Subcutaneous abdominal adipose tissue (tissue), 5 donors: ENCODE data around the gene PRICKLE1.

Experiments used
- H3K27ac ChIP-seq: one replicate; pipeline ENCODE4 v1.7.0; 2013; ENCODE audit warnings: low read depth, mild to moderate bottlenecking, inconsistent platforms, low read length, moderate library complexity
- H3K27me3 ChIP-seq, 5 donors: one replicate each; pipeline ENCODE4 v1.7.0; 2013; ENCODE audit warnings: low read length in 5 of 5, inconsistent platforms in 1 of 5; ENCODE audit not compliant: control insufficient read depth in 5 of 5, insufficient read depth in 4 of 5
- H3K36me3 ChIP-seq, 5 donors: one replicate each; pipeline ENCODE4 v1.7.0; 2013; ENCODE audit warnings: low read length in 5 of 5; ENCODE audit not compliant: control insufficient read depth in 5 of 5, insufficient read depth in 5 of 5
- H3K4me1 ChIP-seq, 5 donors: one replicate each; pipeline ENCODE4 v1.7.0; 2013; ENCODE audit warnings: low read length in 5 of 5, mild to moderate bottlenecking in 3 of 5, moderate library complexity in 1 of 5; ENCODE audit not compliant: control insufficient read depth in 5 of 5, insufficient read depth in 5 of 5
- H3K4me3 ChIP-seq, 5 donors: one replicate each; pipeline ENCODE4 v1.7.0; 2013; ENCODE audit warnings: low read length in 5 of 5, low read depth in 1 of 5
- H3K9ac ChIP-seq, 5 donors: one replicate each; pipeline ENCODE4 v1.7.0; 2013; ENCODE audit warnings: low read length in 5 of 5, mild to moderate bottlenecking in 4 of 5, moderate library complexity in 3 of 5
- H3K9me3 ChIP-seq, 5 donors: one replicate each; pipeline ENCODE4 v1.7.0; 2013; ENCODE audit warnings: low read length in 5 of 5; ENCODE audit not compliant: control insufficient read depth in 5 of 5
- donor health status: healthy.
- donor health status: healthy.
- donor health status: healthy.
- donor health status: healthy.
- donor health status: healthy.

The PRICKLE1 gene

DNA sequence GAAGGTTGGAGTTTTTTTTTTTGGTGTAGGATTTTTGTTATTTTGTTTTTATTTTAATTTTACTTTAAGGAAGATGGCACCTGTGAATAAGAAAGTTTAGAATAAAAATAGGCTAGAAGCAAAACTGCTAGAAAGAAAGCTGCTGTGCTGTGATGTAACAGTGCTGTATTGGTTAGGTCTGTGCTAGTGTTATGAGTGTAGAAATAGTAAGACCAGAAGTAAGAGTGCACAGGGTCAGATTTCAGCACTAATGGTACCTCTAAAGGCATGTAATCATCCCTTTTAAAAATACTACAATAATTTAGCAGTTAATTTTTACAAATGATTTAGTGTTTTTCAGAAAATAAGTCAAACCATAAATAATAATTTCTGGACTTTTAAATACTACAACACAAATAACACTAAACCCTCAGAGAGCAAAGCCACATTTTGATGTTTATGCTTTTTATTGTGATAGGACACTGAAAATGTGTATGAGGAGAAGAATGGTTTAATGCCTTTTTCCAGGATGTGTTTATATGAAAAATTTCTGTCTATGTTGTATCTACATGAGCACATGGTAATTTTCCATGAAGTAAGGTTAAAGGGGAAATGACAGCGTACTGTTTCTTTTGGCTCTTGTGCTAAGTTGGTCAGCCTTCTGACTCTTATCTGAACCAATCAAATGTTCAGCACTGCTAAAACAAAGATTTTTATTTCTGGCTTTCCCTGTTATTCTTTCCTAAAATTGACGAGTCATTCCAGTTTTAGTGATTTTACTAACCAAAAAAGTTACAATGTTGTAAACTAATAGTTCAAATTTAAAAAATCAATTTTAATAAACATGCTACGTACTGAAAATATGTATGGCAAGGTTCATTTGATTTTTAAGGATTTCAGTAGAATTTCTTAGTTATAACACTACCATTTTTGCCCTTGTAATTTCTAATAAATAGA lies 167.4 kb downstream of the PRICKLE1 start:
- H3K36me3 ChIP-seq = no peaks in the 10 kb centered on the region
- peaks cover 0 to 16% (median 5%) of the 10 kb centered on the region in 5 donors for H3K4me1 ChIP-seq
- H3K9ac ChIP-seq = peak overlapping the region in 2 of 5 donors; percentile 20 to 66
- H3K4me3 ChIP-seq = peak overlapping the region in 1 of 5 donors; percentile 22
- H3K27me3 ChIP-seq = no peaks in the 10 kb centered on the region
- H3K27ac ChIP-seq = no peak overlapping the region
- H3K9me3 ChIP-seq = no peaks in the 10 kb centered on the region

DNA sequence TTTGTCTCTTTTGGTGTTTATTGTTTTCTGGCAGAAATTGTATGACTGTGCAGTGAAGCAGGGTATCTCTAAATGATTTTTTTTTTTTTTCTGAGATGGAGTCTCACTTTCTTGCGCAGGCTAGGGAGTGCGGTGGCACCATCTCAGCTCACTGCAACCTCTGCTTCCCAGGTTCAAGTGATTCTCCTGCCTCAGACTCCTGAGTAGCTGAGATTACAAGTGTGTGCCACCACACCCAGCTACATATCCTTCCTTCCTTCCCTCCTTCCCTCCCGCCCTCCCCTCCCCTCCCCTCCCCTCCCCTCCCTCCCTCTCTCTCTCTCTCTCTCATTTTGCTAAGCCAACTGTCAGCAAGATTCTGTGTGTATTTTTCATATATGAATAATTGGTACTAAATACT lies 169.2 kb downstream of the PRICKLE1 start:
- Histone ChIP-seq H3K4me3 (no peak overlapping the region), H3K27ac (no peak overlapping the region)

DNA sequence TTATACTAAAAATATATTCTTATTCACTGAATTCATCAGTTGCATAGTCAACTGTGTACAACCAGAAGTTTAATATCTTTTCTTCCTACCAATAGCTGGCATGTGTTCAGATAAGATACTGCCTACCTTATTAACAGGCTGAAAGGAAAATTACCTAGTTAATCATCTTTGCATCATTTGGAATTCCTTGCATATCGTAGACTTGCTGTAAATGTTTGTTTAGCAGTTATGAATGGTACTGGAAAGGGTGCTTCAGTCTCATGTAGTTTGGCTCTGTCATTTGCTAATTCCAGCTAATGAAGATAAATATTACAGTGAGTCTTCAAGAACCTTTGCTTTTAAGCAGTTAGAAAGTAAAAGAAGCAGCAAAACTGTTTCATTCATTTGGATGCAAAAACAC lies 179.2 kb downstream of the PRICKLE1 start:
- no peak overlapping the region for H3K9ac ChIP-seq
- no peaks in the 10 kb centered on the region for H3K27me3 ChIP-seq
- H3K4me1 ChIP-seq = no peaks in the 10 kb centered on the region
- no peaks in the 10 kb centered on the region for H3K9me3 ChIP-seq
- H3K36me3 ChIP-seq = peaks cover 0 to 5% (median 2%) of the 10 kb centered on the region in 5 donors
- H3K4me3 ChIP-seq = no peak overlapping the region
- no peak overlapping the region for H3K27ac ChIP-seq

More for the DNA sequence above, 169.2 kb downstream of the PRICKLE1 start:
- Histone ChIP-seq H3K4me1 (peaks cover 0 to 16% (median 5%) of the 10 kb centered on the region in 5 donors), H3K36me3 (no peaks in the 10 kb centered on the region), H3K27me3 (no peaks in the 10 kb centered on the region), H3K9me3 (no peaks in the 10 kb centered on the region), H3K9ac (no peak overlapping the region)

DNA sequence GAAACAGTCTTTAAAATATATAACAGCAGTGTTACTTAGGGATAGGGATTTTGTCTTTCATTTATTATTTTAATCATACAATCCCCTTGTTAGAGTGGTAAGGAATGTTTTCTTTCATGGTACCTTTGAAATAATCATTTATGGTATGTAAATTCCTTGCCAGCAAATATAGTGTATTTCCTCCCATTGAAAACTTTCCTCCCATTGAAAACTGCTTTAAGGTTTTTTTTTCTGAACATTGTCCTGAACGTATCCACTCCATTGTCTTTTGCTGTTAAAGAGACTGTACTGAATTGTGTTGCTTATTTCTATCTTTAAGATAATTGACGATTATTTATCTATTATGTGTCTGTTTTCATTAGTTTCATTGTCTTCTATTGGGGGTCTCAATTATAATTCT lies 180.1 kb downstream of the PRICKLE1 start:
- peaks cover 0 to 5% (median 2%) of the 10 kb centered on the region in 5 donors for H3K36me3 ChIP-seq
- no peaks in the 10 kb centered on the region for H3K9me3 ChIP-seq
- no peaks in the 10 kb centered on the region for H3K27me3 ChIP-seq
- H3K27ac ChIP-seq = no peak overlapping the region
- H3K4me3 ChIP-seq = no peak overlapping the region
- no peak overlapping the region for H3K9ac ChIP-seq
- H3K4me1 ChIP-seq = no peaks in the 10 kb centered on the region

DNA sequence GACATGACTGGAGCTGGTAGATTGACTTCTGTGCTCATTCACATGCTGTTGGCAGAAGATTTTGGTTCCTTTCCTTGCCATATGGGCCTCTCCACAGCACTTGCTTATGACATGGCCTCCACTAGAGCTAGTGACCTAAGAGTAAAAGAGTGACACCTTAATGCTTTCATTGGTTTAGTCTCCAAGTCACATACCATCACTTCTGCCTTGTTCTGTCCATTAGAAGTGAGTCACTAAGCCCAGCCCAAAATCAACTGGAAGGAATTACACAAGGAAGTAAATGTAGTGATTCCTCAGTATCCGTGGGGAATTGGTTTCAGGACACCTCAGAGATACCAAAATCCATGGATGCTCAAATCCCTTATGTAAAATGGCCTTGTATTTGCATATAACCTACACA lies 182.2 kb downstream of the PRICKLE1 start:
- Histone ChIP-seq H3K27me3 (no peaks in the 10 kb centered on the region), H3K4me1 (no peaks in the 10 kb centered on the region), H3K4me3 (no peak overlapping the region), H3K27ac (no peak overlapping the region), H3K36me3 (peaks cover 0 to 9% (median 2%) of the 10 kb centered on the region in 5 donors), H3K9ac (no peak overlapping the region), H3K9me3 (no peaks in the 10 kb centered on the region)
